ENCODE results near the gene TADA1. TPM values are rescaled to one million over a fixed set of nuclear protein-coding genes. Genes with fewer than 3 reads are reported as not detected.
"Not testable (repeated sequence)": the region's sequence is repeated elsewhere in the genome, so short reads cannot be mapped to it uniquely, and the experiment has no call there.

TADA1 gene
- total RNA-seq, 2 donors from 2014 or later, result 17.3 to 17.9 TPM

DNA sequence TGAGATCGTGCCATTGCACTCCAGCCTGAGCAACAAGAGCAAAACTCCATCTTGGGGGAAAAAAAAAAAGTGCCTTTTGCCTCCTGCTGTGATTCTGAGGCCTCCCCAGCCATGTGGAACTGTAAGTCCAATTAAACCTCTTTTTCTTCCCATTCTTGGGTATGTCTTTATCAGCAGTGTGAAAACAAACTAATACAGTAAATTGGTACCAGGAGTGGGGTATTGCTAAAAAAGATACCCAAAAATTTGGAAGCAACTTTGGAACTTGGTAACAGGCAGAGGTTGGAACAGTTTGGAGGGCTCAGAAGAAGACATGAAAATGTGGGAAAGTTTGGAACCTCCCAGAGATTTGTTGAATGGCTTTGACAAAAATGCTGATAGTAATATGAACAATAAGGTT lies 46.3 kb downstream of the TADA1 start:
- Mint-ChIP-seq H3K36me3 (ENCODE audit: insufficient read depth in 2 of 2) (peaks cover 2 to 14% of the 10 kb centered on the region in 2 donors), H3K9me3 (peaks cover 16 to 17% of the 10 kb centered on the region in 2 donors), H3K27me3 (ENCODE audit: low read depth) (peaks cover 16% of the 10 kb centered on the region)
- not testable (repeated sequence) for ATAC-seq (replicated peaks in 1 of 2); H3K4me3 Mint-ChIP-seq; H3K4me1 Mint-ChIP-seq (ENCODE audit: low read depth); DNase-seq; H3K27ac Mint-ChIP-seq

DNA sequence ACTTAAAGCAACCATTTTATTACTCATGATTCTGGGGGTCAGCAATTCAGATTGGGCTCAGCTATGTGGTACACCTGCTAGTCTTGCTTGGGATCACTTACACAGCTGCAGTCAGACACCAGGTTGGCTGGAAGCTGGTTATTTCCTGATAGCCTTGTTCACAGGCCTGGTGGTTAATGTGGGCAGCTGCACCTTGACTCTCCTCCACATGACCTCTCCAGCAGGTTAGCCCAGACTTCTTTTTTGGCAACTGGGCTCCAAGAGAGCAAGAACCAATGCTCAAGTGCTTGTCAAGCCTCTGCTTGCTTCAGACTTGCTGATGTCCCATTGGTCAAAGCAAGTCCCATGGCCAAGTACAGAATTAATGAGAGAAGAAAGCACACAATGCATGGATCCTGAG lies 48.6 kb downstream of the TADA1 start:
- ATAC-seq (replicated peaks in 1 of 2) (no peak), DNase-seq (no peak)
- no peaks in the 10 kb centered on the region for H3K4me1 Mint-ChIP-seq (ENCODE audit: low read depth)
- peaks cover 15% of the 10 kb centered on the region for H3K27me3 Mint-ChIP-seq (ENCODE audit: low read depth)
- peaks cover 16 to 17% of the 10 kb centered on the region in 2 donors for H3K9me3 Mint-ChIP-seq
- H3K27ac Mint-ChIP-seq, result no peak overlapping the region
- H3K4me3 Mint-ChIP-seq, result no peak overlapping the region
- peaks cover 2 to 14% of the 10 kb centered on the region in 2 donors for H3K36me3 Mint-ChIP-seq (ENCODE audit: insufficient read depth in 2 of 2)

DNA sequence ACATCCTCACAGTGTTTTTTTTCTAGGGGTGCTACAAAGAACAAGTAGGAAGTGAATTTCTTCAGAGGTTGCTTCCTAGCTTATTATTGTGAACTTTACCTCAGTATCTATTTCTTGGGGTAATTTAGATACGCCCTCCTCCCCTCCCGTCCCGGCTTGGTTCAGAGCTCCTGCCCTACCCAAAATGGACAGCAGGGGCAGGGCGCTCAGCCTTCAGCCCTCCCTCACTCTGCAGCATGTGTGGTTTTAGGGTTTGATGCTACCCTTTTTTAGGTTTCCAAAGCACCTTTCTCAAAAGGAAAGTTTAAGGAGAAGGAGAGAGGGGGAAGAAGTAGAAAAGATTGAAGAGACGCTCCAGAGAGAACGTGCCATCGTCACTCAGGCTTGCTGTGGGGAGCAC lies 53.7 kb downstream of the TADA1 start:
- peaks cover 2 to 4% of the 10 kb centered on the region in 2 donors for H3K36me3 Mint-ChIP-seq (ENCODE audit: insufficient read depth in 2 of 2)
- no peaks in the 10 kb centered on the region for H3K27me3 Mint-ChIP-seq (ENCODE audit: low read depth)
- ATAC-seq (replicated peaks in 1 of 2) (no peak), DNase-seq (no peak)
- no peaks in the 10 kb centered on the region for H3K4me1 Mint-ChIP-seq (ENCODE audit: low read depth)
- no peak overlapping the region for H3K4me3 Mint-ChIP-seq
- peaks cover 12% of the 10 kb centered on the region in 2 donors for H3K9me3 Mint-ChIP-seq
- no peak overlapping the region for H3K27ac Mint-ChIP-seq

DNA sequence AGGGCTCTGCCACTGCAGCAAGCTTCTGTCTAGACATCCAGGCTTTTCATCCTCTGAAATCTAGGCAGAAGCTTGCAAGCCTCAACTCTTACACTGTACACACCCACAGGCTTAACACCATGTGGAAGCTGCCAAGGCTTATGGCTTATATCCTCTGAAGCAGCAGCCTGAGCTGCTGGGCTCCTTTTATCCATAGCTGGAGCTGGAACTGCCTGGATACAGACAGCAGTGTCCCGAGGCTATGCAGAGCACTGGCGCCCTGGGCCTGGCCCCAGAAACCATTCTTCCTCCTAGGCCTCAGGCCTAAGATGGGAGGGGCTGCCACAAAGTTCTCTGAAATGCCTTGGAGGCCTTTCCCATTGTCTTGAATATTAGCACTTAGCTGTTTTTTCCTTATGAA lies 56.1 kb downstream of the TADA1 start:
- DNase-seq (no peak), ATAC-seq (replicated peaks in 1 of 2) (no peak)
- Mint-ChIP-seq H3K36me3 (ENCODE audit: insufficient read depth in 2 of 2) (peaks cover 0 to 4% of the 10 kb centered on the region in 2 donors), H3K4me3 (no peak overlapping the region), H3K27ac (no peak overlapping the region), H3K27me3 (ENCODE audit: low read depth) (peaks cover 5% of the 10 kb centered on the region), H3K9me3 (peaks cover 8% of the 10 kb centered on the region in 2 donors), H3K4me1 (ENCODE audit: low read depth) (no peaks in the 10 kb centered on the region)

DNA sequence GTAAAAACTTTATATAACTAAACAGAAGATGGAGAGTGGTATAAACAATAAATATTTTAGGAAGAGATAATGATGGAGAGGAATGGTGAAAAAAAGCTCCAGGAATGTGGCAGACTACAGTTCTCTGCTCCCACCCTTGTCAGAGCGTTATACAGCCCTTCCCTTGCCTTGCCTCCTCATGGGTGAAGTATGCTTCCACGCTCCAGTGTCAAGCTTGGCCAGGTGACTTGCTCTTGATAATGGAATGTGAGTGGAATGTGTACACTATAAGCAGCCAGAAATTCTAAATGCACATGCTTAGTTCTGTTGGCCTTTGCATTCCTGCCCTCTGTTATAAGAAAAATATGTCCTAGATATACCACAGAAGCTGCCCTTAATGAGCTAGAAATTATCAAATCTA lies 61.5 kb downstream of the TADA1 start:
- Mint-ChIP-seq H3K4me1 (ENCODE audit: low read depth) (no peaks in the 10 kb centered on the region), H3K27me3 (ENCODE audit: low read depth) (peaks cover 14% of the 10 kb centered on the region), H3K27ac (no peak overlapping the region), H3K4me3 (no peak overlapping the region), H3K9me3 (peaks cover 0 to 5% of the 10 kb centered on the region in 2 donors), H3K36me3 (ENCODE audit: insufficient read depth in 2 of 2) (no peaks in the 10 kb centered on the region)
- no peak for ATAC-seq (replicated peaks in 1 of 2)
- DNase-seq, result no peak

DNA sequence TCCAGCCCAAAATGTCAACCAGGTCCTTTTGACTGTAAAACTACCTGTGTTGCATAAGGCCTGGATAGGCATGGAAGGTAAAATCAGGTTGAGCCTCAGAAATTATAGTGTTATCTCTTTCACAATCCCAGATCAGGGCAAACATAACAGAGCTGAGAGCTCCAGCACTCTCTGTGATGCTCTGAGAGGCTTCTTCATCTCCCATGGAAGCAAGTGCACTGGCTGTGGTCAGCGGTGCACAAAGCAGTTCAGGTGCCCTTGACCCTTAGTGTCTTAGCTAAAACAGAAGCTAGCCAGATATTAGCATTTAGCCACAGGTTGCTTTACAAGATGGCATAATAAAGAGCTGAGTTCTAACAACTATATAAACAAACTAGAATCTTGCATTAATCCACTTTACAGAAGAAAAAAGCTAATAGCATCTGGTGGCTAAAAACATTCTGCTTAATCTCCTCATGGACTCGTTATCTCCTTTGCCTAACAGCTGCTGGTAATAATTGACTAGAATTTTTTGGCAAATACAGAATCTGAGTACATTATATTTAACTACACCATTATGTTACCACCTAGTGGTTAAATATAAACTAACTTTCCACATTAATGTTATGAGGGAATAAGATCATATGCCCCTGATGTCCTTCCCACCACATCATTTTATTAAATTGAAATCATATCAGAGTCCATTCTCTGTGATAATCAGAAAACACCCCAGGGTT lies 62.4 kb downstream of the TADA1 start:
- H3K27ac Mint-ChIP-seq, result no peak overlapping the region
- H3K4me1 Mint-ChIP-seq (ENCODE audit: low read depth), result no peaks in the 10 kb centered on the region
- H3K4me3 Mint-ChIP-seq, result no peak overlapping the region
- DNase-seq, result no peak
- no peaks in the 10 kb centered on the region for H3K36me3 Mint-ChIP-seq (ENCODE audit: insufficient read depth in 2 of 2)
- H3K9me3 Mint-ChIP-seq, result peaks cover 0 to 2% of the 10 kb centered on the region in 2 donors
- H3K27me3 Mint-ChIP-seq (ENCODE audit: low read depth), result peaks cover 14% of the 10 kb centered on the region
- ATAC-seq (replicated peaks in 1 of 2), result no peak

DNA sequence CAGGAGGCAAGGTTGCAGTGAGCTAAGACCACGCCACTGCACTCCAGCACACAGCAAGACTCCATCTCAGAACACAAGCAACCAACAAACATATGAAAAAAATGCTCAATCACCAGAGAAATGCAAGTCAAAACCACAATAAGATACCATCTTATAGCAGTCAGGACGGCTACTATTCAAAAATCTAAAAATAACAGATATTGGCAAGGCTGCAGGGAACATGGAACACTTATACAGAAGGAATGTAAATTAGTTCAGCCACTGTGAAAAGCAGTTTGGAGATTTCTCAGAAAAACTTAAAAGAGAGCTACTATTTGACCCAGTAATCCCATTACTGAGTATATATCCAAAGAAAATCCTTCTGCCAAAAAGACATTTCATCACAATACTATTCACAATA lies 64.4 kb downstream of the TADA1 start:
- H3K27me3 Mint-ChIP-seq (ENCODE audit: low read depth), result peaks cover 14% of the 10 kb centered on the region
- no peaks in the 10 kb centered on the region for H3K4me1 Mint-ChIP-seq (ENCODE audit: low read depth)
- ATAC-seq (replicated peaks in 1 of 2) (no peak), DNase-seq (no peak)
- H3K36me3 Mint-ChIP-seq (ENCODE audit: insufficient read depth in 2 of 2), result no peaks in the 10 kb centered on the region
- no peak overlapping the region for H3K4me3 Mint-ChIP-seq
- no peaks in the 10 kb centered on the region for H3K9me3 Mint-ChIP-seq
- H3K27ac Mint-ChIP-seq, result no peak overlapping the region

DNA sequence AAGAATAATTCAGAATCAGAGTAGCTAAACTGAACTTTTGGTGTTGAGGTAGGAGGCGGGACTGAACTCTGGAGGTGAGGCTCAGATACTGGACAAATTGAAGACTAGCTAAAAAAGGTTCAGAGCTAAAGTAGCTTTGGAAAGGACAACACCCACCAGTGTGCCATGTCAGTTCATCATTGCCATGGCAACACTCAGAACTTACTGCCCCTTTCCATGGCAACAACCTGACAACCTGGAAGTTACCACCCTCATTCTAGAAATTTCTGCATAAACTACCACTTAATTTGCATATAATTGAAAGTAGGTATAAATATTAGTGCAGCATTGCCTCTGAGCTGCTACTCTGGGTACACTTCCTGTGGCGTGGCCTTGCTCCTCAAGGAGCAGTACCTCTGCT lies 67.1 kb downstream of the TADA1 start:
- H3K4me1 Mint-ChIP-seq (ENCODE audit: low read depth), result peaks cover 5% of the 10 kb centered on the region
- H3K9me3 Mint-ChIP-seq, result no peaks in the 10 kb centered on the region
- H3K27ac Mint-ChIP-seq, result no peak overlapping the region

More for the DNA sequence above, 67.1 kb downstream of the TADA1 start:
- no peaks in the 10 kb centered on the region for H3K36me3 Mint-ChIP-seq (ENCODE audit: insufficient read depth in 2 of 2)
- no peak for ATAC-seq (replicated peaks in 1 of 2)
- DNase-seq, result no peak
- H3K27me3 Mint-ChIP-seq (ENCODE audit: low read depth), result no peaks in the 10 kb centered on the region
- H3K4me3 Mint-ChIP-seq, result no peak overlapping the region

Other genes starting within 250 kb of the TADA1 start
- gene POGK, start 36.8 kb downstream of the TADA1 start, total RNA-seq, result 10 to 100 TPM; 50.6 to 51.7 TPM
- 10 to 100 TPM; 15.8 to 18.5 TPM for gene ILDR2, start 99.3 kb upstream of the TADA1 start, total RNA-seq
- gene MAEL, start 113.0 kb upstream of the TADA1 start, total RNA-seq, result under 1 TPM in 1 of 2 donors, not detected in 1; 0.60 TPM
- 1 to 10 TPM; 2.6 to 5.2 TPM for gene GPA33, start 214.1 kb upstream of the TADA1 start, total RNA-seq
- gene STYXL2, start 217.8 kb upstream of the TADA1 start, total RNA-seq, result under 1 TPM; 0.07 to 0.24 TPM